HCT116 (cell line): ENCODE measurements around the gene SPI1. TPM values are rescaled to one million over a fixed set of nuclear protein-coding genes. Genes with fewer than 3 reads are reported as not detected.

ENCODE experiments used
- ATAC-seq: fragments of 200-7000 bp; cut with Tn5 transposase; 2 replicates; pipeline ENCODE4 v1.9.1; 2020; ENCODE audit warnings: mild to moderate bottlenecking, moderate library complexity
- BruUV-seq: library from RNA; stranded (reverse); fragments of 400-500 nt; replicated peaks from 2 replicates; lab custom pipeline; 2021; lab: Mats Ljungman, UMichigan
- CTCF ChIA-PET: fragments of 300-600 bp; sonication (Branson Sonifier 250); formaldehyde crosslinking; loops from one replicate; lab custom pipeline; 2021; ENCODE audit warnings: antibody characterized with exemption; lab: Charles Lee
- POLR2A ChIA-PET: fragments of 300-600, 350-600 bp; sonication (Branson Sonifier 250); formaldehyde crosslinking; loops from one replicate; lab custom pipeline; 2021; ENCODE audit warnings: antibody characterized with exemption; lab: Charles Lee
- RAD21 ChIA-PET, 2 experiments: fragments of 300-600 bp; sonication (Branson Sonifier 250); formaldehyde crosslinking; loops; one replicate each; lab custom pipeline; 2023; ENCODE audit warnings: low total read pairs in 2 of 2; ENCODE audit not compliant: uncharacterized antibody in 2 of 2, unreplicated experiment in 2 of 2, low non-redundant PET in 1 of 2; lab: Charles Lee
- DNase-seq: peaks from one replicate; pipeline ENCODE4 v3.0.0-alpha.2; 2010; ENCODE audit warnings: low read depth, low spot score
- H2AFZ ChIP-seq: fragments of 200-600 bp; shearing (Covaris generic), sonication (generic); 2 replicates; pipeline ENCODE4 v1.6.1; 2017; ENCODE audit warnings: low read depth, mixed run types, mixed read lengths, antibody characterized with exemption, low read length; ENCODE audit not compliant: poor library complexity, severe bottlenecking
- H3K27ac ChIP-seq: 2 replicates; pipeline ENCODE4 v1.5.1; 2012; ENCODE audit warnings: low read depth, low read length
- H3K27me3 ChIP-seq: fragments of 200-600 bp; sonication (generic); 2 replicates; pipeline ENCODE4 v1.6.1; 2016; ENCODE audit warnings: mixed run types, low read length, mixed read lengths; ENCODE audit not compliant: insufficient read depth
- H3K36me3 ChIP-seq, 2 experiments: fragments of 200-500 bp in 1 of 2; fragments of 200-600 bp in 1 of 2; sonication (Bioruptor generic) in 1 of 2; sonication (generic) in 1 of 2; 2 replicates each; pipeline versions ENCODE4 v1.5.1 to v1.6.1; 2014 to 2016; ENCODE audit warnings: low read length in 2 of 2, inconsistent platforms in 1 of 2, mixed read lengths in 1 of 2, mixed run types in 1 of 2; ENCODE audit not compliant: insufficient read depth in 2 of 2, control insufficient read depth in 1 of 2
- H3K4me1 ChIP-seq, 2 experiments: fragments of 200-600 bp in 1 of 2; sonication (generic) in 1 of 2; 2 replicates each; pipeline versions ENCODE4 v1.5.1 to v1.6.1; 2012 to 2017; ENCODE audit warnings: low read length in 2 of 2, inconsistent platforms in 1 of 2, mild to moderate bottlenecking in 1 of 2, mixed read lengths in 1 of 2, mixed run types in 1 of 2, moderate library complexity in 1 of 2; ENCODE audit not compliant: insufficient read depth in 2 of 2, control insufficient read depth in 1 of 2
- H3K4me2 ChIP-seq: fragments of 200-600 bp; sonication (generic); 2 replicates; pipeline ENCODE4 v1.6.1; 2017; ENCODE audit warnings: mixed run types, low read length, mixed read lengths
- H3K4me3 ChIP-seq, 2 experiments: fragments of 200-600 bp in 1 of 2; sonication (generic) in 1 of 2; replicated peaks in 1 of 2; 2 replicates each; pipeline ENCODE4 v1.5.1; 2011 to 2016; ENCODE audit warnings: low read length in 2 of 2, control low read depth in 1 of 2, low read depth in 1 of 2, mild to moderate bottlenecking in 1 of 2, mixed read lengths in 1 of 2, mixed run types in 1 of 2
- H3K79me2 ChIP-seq: fragments of 200-600 bp; sonication (generic); 2 replicates; pipeline ENCODE4 v1.6.1; 2017; ENCODE audit warnings: mild to moderate bottlenecking, mixed run types, low read length, moderate library complexity, mixed read lengths; ENCODE audit not compliant: insufficient read depth
- H3K9ac ChIP-seq: fragments of 200-600 bp; sonication (generic); 2 replicates; pipeline ENCODE4 v1.6.1; 2016; ENCODE audit warnings: low read length, mixed read lengths
- H3K9me2 ChIP-seq: fragments of 200-600 bp; sonication (generic), shearing (Covaris generic); 2 replicates; pipeline ENCODE4 v1.6.1; 2017; ENCODE audit warnings: mixed run types, mild to moderate bottlenecking, moderate library complexity; ENCODE audit not compliant: insufficient read depth
- H3K9me3 ChIP-seq, 2 experiments: fragments of 200-500 bp in 1 of 2; fragments of 200-600 bp in 1 of 2; sonication (Bioruptor generic) in 1 of 2; sonication (generic) in 1 of 2; 2 replicates each; pipeline ENCODE4 v1.6.1; 2014 to 2017; ENCODE audit warnings: low read length in 2 of 2, mixed read lengths in 2 of 2, inconsistent platforms in 1 of 2, low read depth in 1 of 2, mild to moderate bottlenecking in 1 of 2, mixed run types in 1 of 2, moderate library complexity in 1 of 2; ENCODE audit not compliant: control insufficient read depth in 1 of 2, insufficient read depth in 1 of 2
- H4K20me1 ChIP-seq: fragments of 200-600 bp; sonication (generic), shearing (Covaris generic); 2 replicates; pipeline ENCODE4 v1.6.1; 2017; ENCODE audit warnings: mixed run types, mild to moderate bottlenecking, moderate library complexity; ENCODE audit not compliant: insufficient read depth
- ELF1 ChIP-seq: IDR thresholded peaks from 2 replicates; pipeline ENCODE4 v1.6.1; 2012; ENCODE audit warnings: low read depth, borderline replicate concordance
- JUND ChIP-seq: IDR thresholded peaks from 2 replicates; pipeline ENCODE4 v1.6.1; 2012
- MAX ChIP-seq: IDR thresholded peaks from 2 replicates; pipeline ENCODE4 v1.6.1; 2012
- POLR2A ChIP-seq: IDR thresholded peaks from 2 replicates; pipeline ENCODE4 v1.7.0; 2011; ENCODE audit warnings: borderline replicate concordance; ENCODE audit not compliant: insufficient read depth, insufficient read length; ENCODE audit errors: extremely low read depth
- POLR2AphosphoS5 ChIP-seq: IDR thresholded peaks from 2 replicates; pipeline ENCODE4 v1.6.1; 2011; ENCODE audit warnings: mild to moderate bottlenecking, low read depth, low read length, moderate library complexity
- SIN3A ChIP-seq: IDR thresholded peaks from 2 replicates; pipeline ENCODE4 v1.6.1; 2012; ENCODE audit warnings: low read depth
- SP1 ChIP-seq: IDR thresholded peaks from 2 replicates; pipeline ENCODE4 v1.6.1; 2012; ENCODE audit warnings: low read depth
- TCF7L2 ChIP-seq: IDR thresholded peaks from 2 replicates; pipeline ENCODE4 v1.7.0; 2011; ENCODE audit warnings: borderline replicate concordance, inconsistent platforms; ENCODE audit not compliant: insufficient read depth, insufficient read length; ENCODE audit errors: extremely low read depth
- ZNF274 ChIP-seq: fragments of 200-500 bp; sonication (Bioruptor generic); IDR thresholded peaks from 2 replicates; pipeline ENCODE4 v1.6.1; 2014; ENCODE audit warnings: mild to moderate bottlenecking, low read depth, low read length, inconsistent platforms
- intact Hi-C: fragments of 100-400 bp; cut with micrococcal nuclease; formaldehyde crosslinking; loops from 2 replicates; pipeline ENCODE4 v1.10.0; 2022
- total RNA-seq: library from RNA; stranded (reverse); gene quantifications from one replicate; pipeline ENCODE4 v1.2.1, GENCODE V29; 2021; ENCODE audit not compliant: unreplicated experiment

Gene SPI1
- total RNA-seq, 1 experiment from 2014 or later, result 0.32 TPM

- TF ChIP-seq SIN3A (no peak), SP1 (no peak), ZNF274 (no peak), POLR2A (no peak), ELF1 (no peak)
- TF ChIP-seq, all 23 proteins: peak for 0
Observed at GRCh38 chr11:47332791-47333525, 45.4 kb downstream of the SPI1 start (continued).

GRCh38 chr11:47332303-47332711 lies 46.0 kb downstream of the SPI1 start:
- no TSS peak for BruUV-seq
- H3K27me3 ChIP-seq, result no peaks in the 10 kb centered on the region

More at GRCh38 chr11:47332303-47332711, 46.0 kb downstream of the SPI1 start:
- Histone ChIP-seq H3K79me2 (no peaks in the 10 kb centered on the region), H3K9ac (no peak overlapping the region), H3K4me3 (no peak overlapping the region), H3K9me2 (no peaks in the 10 kb centered on the region), H2AFZ (no peak overlapping the region), H3K27ac (no peak overlapping the region), H3K4me2 (no peak overlapping the region), H3K36me3 (no peaks in the 10 kb centered on the region; a peak in 1 of 4 replicates), H3K4me1 (peaks cover 6 to 9% of the 10 kb centered on the region in 2 experiments; a peak in 3 of 4 replicates), H4K20me1 (no peaks in the 10 kb centered on the region), H3K9me3 (no peaks in the 10 kb centered on the region)
- RAD21 ChIA-PET, result no interaction called here
- TF ChIP-seq SP1 (no peak), JUND (no peak), TCF7L2 (no peak), MAX (no peak), POLR2AphosphoS5 (no peak)
- POLR2A ChIA-PET, result no interaction called here
- ATAC-seq (no peak), DNase-seq (no peak)
- CTCF ChIA-PET, result no interaction called here
- intact Hi-C loops, result no loop called here
